WTC11 (cell line): ENCODE measurements around the gene VCAN. TPM values are rescaled to one million over a fixed set of nuclear protein-coding genes. Genes with fewer than 3 reads are reported as not detected.

Source experiments
- ATAC-seq: fragments of 200-7000 bp; cut with Tn5 transposase; 2 replicates; pipeline ENCODE4 v1.10.0; 2021; ENCODE audit warnings: mild to moderate bottlenecking, moderate library complexity
- CTCF ChIA-PET: fragments of 300-600 bp; sonication (Branson Sonifier 250); formaldehyde crosslinking; loops from one replicate; lab custom pipeline; 2021; ENCODE audit warnings: antibody characterized with exemption; lab: Charles Lee
- POLR2A ChIA-PET: fragments of 350-600 bp; sonication (Branson Sonifier 250); formaldehyde crosslinking; loops from one replicate; lab custom pipeline; 2021; ENCODE audit warnings: antibody characterized with exemption; lab: Charles Lee
- DNase-seq: peaks from one replicate; pipeline ENCODE4 v3.0.0; 2021; ENCODE audit warnings: low spot score
- H3K27ac Mint-ChIP-seq: 2 replicates; pipeline ENCODE4 v1.8.0; 2021; ENCODE audit warnings: mixed read lengths
- H3K27me3 Mint-ChIP-seq: 2 replicates; pipeline ENCODE4 v1.8.0; 2021; ENCODE audit warnings: low read depth, mild to moderate bottlenecking, moderate library complexity, mixed read lengths
- H3K36me3 Mint-ChIP-seq: 2 replicates; pipeline ENCODE4 v1.8.0; 2021; ENCODE audit warnings: mixed read lengths
- H3K4me1 Mint-ChIP-seq: 2 replicates; pipeline ENCODE4 v1.8.0; 2022; ENCODE audit warnings: mixed read lengths
- H3K4me3 Mint-ChIP-seq: 2 replicates; pipeline ENCODE4 v1.8.0; 2021; ENCODE audit warnings: mild to moderate bottlenecking, moderate library complexity, mixed read lengths
- H3K9me3 Mint-ChIP-seq: 2 replicates; pipeline ENCODE4 v1.8.0; 2021; ENCODE audit warnings: mixed read lengths
- EMX1 ChIP-seq: fragments of 250-450 bp; sonication (Bioruptor Pico); IDR thresholded peaks from 2 replicates; pipeline ENCODE4 v1.8.0; 2021; ENCODE audit warnings: mild to moderate bottlenecking
- GTF2I ChIP-seq: fragments of 250-450 bp; sonication (Bioruptor Pico); conservative IDR thresholded peaks from 2 replicates; pipeline ENCODE4 v1.4.0; 2021; ENCODE audit warnings: mild to moderate bottlenecking
- HMGA2 ChIP-seq: fragments of 250-450 bp; sonication (Bioruptor Pico); IDR thresholded peaks from 2 replicates; pipeline ENCODE4 v1.4.0; 2021; ENCODE audit warnings: mild to moderate bottlenecking, moderate library complexity
- KAT7 ChIP-seq: sonication (generic); formaldehyde crosslinking; IDR thresholded peaks from 2 replicates; pipeline ENCODE4 v1.8.1; 2023; ENCODE audit warnings: missing genetic modification reagents, mild to moderate bottlenecking, borderline replicate concordance
- NFATC4 ChIP-seq: fragments of 250-450 bp; sonication (Bioruptor Pico); IDR thresholded peaks from 2 replicates; pipeline ENCODE4 v1.9.0; 2021; ENCODE audit warnings: mild to moderate bottlenecking
- NR3C1 ChIP-seq: sonication (generic); formaldehyde crosslinking; conservative IDR thresholded peaks from 2 replicates; pipeline ENCODE4 v1.8.1; 2023; ENCODE audit warnings: low read depth, mild to moderate bottlenecking, missing genetic modification reagents
- PRRX2 ChIP-seq: fragments of 250-450 bp; sonication (Bioruptor Pico); IDR thresholded peaks from 2 replicates; pipeline ENCODE4 v1.8.0; 2021; ENCODE audit warnings: mild to moderate bottlenecking
- TP53 ChIP-seq: sonication (generic); formaldehyde crosslinking; IDR thresholded peaks from 2 replicates; pipeline ENCODE4 v1.8.1; 2023; ENCODE audit warnings: mild to moderate bottlenecking, missing genetic modification reagents
- ZNF396 ChIP-seq: fragments of 250-450 bp; sonication (Bioruptor Pico); IDR thresholded peaks from 2 replicates; pipeline ENCODE4 v1.8.0; 2021; ENCODE audit warnings: mild to moderate bottlenecking, moderate library complexity, borderline replicate concordance
- total RNA-seq: library from RNA; stranded (reverse); gene quantifications from 3 replicates; pipeline ENCODE4 v1.2.3, GENCODE V29; 2021
- TF ChIP-seq, protein P1 (sequence below): fragments of 250-450 bp; sonication (Bioruptor Pico); IDR thresholded peaks from 2 replicates; pipeline ENCODE4 v1.9.0; 2021; ENCODE audit warnings: mild to moderate bottlenecking, borderline replicate concordance
- TF ChIP-seq, protein P2 (sequence below): sonication (generic); formaldehyde crosslinking; IDR thresholded peaks from 2 replicates; pipeline ENCODE4 v1.8.1; 2023; ENCODE audit warnings: mild to moderate bottlenecking, missing genetic modification reagents
- TF ChIP-seq, protein P3 (sequence below): sonication (generic); formaldehyde crosslinking; IDR thresholded peaks from 2 replicates; pipeline ENCODE4 v1.8.0; 2023; ENCODE audit warnings: missing genetic modification reagents, mild to moderate bottlenecking, borderline replicate concordance
- TF ChIP-seq, protein P4 (sequence below): sonication (generic); formaldehyde crosslinking; IDR thresholded peaks from 2 replicates; pipeline ENCODE4 v1.8.0; 2022; ENCODE audit warnings: mild to moderate bottlenecking, missing genetic modification reagents
- TF ChIP-seq, protein P5 (sequence below): sonication (generic); formaldehyde crosslinking; IDR thresholded peaks from 2 replicates; pipeline ENCODE4 v1.8.1; 2022; ENCODE audit warnings: mild to moderate bottlenecking, moderate library complexity, missing genetic modification reagents
- TF ChIP-seq, protein P6 (sequence below): fragments of 250-450 bp; sonication (Bioruptor Pico); IDR thresholded peaks from 2 replicates; pipeline ENCODE4 v1.8.0; 2021; ENCODE audit warnings: mild to moderate bottlenecking
- TF ChIP-seq, protein P7 (sequence below): sonication (generic); formaldehyde crosslinking; IDR thresholded peaks from 2 replicates; pipeline ENCODE4 v1.8.1; 2023; ENCODE audit warnings: mild to moderate bottlenecking, missing genetic modification reagents
- TF ChIP-seq, protein P8 (sequence below): sonication (generic); formaldehyde crosslinking; IDR thresholded peaks from 2 replicates; pipeline ENCODE4 v1.8.0; 2022; ENCODE audit warnings: mild to moderate bottlenecking, missing genetic modification reagents

Gene VCAN
- total RNA-seq, 1 experiment from 2014 or later = 276 TPM

DNA sequence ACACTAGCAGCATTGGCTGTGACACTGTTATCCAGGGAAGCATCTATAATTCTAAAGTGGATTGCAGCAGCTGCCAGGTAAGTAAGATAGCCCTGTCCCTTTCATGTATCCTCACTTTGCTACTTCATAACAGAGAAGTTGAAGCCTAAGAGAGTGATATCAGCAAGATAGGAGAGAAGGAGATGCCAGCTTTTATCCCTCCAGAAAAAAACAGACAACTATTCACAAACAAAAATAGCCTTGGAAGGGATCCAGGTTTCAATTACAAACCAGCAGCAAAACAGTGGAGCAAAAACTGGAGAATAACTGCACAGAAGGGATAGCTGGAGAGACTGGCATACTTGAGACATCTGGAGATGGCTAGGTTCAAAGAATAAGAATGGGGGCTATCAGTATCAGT, 19.6 kb upstream of the VCAN start (continued):
- TF ChIP-seq, protein P1, sequence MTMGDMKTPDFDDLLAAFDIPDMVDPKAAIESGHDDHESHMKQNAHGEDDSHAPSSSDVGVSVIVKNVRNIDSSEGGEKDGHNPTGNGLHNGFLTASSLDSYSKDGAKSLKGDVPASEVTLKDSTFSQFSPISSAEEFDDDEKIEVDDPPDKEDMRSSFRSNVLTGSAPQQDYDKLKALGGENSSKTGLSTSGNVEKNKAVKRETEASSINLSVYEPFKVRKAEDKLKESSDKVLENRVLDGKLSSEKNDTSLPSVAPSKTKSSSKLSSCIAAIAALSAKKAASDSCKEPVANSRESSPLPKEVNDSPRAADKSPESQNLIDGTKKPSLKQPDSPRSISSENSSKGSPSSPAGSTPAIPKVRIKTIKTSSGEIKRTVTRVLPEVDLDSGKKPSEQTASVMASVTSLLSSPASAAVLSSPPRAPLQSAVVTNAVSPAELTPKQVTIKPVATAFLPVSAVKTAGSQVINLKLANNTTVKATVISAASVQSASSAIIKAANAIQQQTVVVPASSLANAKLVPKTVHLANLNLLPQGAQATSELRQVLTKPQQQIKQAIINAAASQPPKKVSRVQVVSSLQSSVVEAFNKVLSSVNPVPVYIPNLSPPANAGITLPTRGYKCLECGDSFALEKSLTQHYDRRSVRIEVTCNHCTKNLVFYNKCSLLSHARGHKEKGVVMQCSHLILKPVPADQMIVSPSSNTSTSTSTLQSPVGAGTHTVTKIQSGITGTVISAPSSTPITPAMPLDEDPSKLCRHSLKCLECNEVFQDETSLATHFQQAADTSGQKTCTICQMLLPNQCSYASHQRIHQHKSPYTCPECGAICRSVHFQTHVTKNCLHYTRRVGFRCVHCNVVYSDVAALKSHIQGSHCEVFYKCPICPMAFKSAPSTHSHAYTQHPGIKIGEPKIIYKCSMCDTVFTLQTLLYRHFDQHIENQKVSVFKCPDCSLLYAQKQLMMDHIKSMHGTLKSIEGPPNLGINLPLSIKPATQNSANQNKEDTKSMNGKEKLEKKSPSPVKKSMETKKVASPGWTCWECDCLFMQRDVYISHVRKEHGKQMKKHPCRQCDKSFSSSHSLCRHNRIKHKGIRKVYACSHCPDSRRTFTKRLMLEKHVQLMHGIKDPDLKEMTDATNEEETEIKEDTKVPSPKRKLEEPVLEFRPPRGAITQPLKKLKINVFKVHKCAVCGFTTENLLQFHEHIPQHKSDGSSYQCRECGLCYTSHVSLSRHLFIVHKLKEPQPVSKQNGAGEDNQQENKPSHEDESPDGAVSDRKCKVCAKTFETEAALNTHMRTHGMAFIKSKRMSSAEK (CRISPR knock-in tag) = no peak
- no peak for TF ChIP-seq HMGA2 (CRISPR knock-in tag)
- no peak for TF ChIP-seq GTF2I (CRISPR knock-in tag)
- no peak for TF ChIP-seq KAT7 (CRISPR knock-in tag)
- TF ChIP-seq NR3C1 = no peak
- TF ChIP-seq, protein P2, sequence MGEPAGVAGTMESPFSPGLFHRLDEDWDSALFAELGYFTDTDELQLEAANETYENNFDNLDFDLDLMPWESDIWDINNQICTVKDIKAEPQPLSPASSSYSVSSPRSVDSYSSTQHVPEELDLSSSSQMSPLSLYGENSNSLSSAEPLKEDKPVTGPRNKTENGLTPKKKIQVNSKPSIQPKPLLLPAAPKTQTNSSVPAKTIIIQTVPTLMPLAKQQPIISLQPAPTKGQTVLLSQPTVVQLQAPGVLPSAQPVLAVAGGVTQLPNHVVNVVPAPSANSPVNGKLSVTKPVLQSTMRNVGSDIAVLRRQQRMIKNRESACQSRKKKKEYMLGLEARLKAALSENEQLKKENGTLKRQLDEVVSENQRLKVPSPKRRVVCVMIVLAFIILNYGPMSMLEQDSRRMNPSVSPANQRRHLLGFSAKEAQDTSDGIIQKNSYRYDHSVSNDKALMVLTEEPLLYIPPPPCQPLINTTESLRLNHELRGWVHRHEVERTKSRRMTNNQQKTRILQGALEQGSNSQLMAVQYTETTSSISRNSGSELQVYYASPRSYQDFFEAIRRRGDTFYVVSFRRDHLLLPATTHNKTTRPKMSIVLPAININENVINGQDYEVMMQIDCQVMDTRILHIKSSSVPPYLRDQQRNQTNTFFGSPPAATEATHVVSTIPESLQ (CRISPR knock-in tag) = no peak

DNA sequence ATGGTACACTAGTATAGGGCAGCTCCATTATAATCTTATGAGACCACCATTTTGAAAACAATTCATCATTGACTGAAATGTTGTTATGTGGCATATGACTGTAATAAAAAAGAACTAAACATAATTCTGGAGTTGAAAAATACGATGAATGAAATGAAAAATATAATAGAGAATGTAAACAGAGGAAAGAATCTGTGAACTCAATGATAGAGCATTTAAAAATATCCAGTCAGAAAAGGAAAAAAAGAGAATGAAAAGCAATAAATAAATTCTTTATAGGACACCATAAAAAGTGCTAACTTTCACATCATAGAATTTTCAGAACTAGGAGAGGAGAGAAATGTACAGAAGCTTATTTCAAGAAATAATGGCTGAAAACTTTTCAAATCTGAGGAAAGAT, 17.6 kb upstream of the VCAN start:
- no peak for TF ChIP-seq EMX1
- Mint-ChIP-seq H3K36me3 (peaks cover 23% of the 10 kb centered on the region), H3K9me3 (peaks cover 42% of the 10 kb centered on the region), H3K27me3 (no peaks in the 10 kb centered on the region), H3K4me1 (peaks cover 22% of the 10 kb centered on the region), H3K27ac (no peak overlapping the region), H3K4me3 (no peak overlapping the region)
- ChIA-PET CTCF (no interaction called here), POLR2A (interaction anchor here (1.0 kb wide), 1 partner anchor 1176 kb away, joined by 5 read pairs; the partner anchor contains the start of gene RPS23)
- ATAC-seq = no peak
- DNase-seq = no peak

DNA sequence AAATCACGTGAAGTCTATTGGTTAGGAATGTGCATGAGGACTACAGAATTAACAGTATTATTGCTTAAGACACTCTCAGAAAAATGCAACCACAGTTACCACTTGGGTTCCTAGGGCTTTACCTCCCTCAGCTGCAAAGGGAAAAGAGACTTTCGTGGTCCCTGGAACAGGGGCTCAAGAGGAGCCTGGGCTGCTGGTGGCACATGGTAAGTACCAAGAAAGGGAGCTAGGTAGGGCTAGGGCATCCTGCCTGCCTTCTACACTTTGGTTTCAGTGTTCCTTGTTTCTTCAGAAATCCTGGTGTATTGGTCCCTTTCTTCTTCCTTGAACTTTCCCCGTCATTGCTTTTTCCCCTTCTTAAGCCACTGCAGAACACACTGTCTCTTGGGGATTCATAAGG, 7.3 kb upstream of the VCAN start:
- ATAC-seq = peak; percentile 55
- Mint-ChIP-seq H3K9me3 (0 out of 2 replicates have a peak, but pooled peaks cover 3% of the 10 kb centered on the region), H3K27ac (peak overlapping the region; percentile 10; the same call in 1 of the 2 replicates), H3K27me3 (no peaks in the 10 kb centered on the region), H3K4me3 (peak overlapping the region; percentile 46), H3K4me1 (peaks cover 55% of the 10 kb centered on the region), H3K36me3 (peaks cover 9% of the 10 kb centered on the region)
- POLR2A ChIA-PET = interaction anchor here (0.6 to 0.7 kb wide), 2 partner anchors 9 to 11 kb away, joined by 3 to 4 read pairs; no protein-coding TSS in a partner anchor
- CTCF ChIA-PET = interaction anchor here (0.7 to 2.1 kb wide), 2 partner anchors 9 to 34 kb away, joined by 4 to 9 read pairs; no protein-coding TSS in a partner anchor
- DNase-seq = no peak
- TF ChIP-seq, protein P3, sequence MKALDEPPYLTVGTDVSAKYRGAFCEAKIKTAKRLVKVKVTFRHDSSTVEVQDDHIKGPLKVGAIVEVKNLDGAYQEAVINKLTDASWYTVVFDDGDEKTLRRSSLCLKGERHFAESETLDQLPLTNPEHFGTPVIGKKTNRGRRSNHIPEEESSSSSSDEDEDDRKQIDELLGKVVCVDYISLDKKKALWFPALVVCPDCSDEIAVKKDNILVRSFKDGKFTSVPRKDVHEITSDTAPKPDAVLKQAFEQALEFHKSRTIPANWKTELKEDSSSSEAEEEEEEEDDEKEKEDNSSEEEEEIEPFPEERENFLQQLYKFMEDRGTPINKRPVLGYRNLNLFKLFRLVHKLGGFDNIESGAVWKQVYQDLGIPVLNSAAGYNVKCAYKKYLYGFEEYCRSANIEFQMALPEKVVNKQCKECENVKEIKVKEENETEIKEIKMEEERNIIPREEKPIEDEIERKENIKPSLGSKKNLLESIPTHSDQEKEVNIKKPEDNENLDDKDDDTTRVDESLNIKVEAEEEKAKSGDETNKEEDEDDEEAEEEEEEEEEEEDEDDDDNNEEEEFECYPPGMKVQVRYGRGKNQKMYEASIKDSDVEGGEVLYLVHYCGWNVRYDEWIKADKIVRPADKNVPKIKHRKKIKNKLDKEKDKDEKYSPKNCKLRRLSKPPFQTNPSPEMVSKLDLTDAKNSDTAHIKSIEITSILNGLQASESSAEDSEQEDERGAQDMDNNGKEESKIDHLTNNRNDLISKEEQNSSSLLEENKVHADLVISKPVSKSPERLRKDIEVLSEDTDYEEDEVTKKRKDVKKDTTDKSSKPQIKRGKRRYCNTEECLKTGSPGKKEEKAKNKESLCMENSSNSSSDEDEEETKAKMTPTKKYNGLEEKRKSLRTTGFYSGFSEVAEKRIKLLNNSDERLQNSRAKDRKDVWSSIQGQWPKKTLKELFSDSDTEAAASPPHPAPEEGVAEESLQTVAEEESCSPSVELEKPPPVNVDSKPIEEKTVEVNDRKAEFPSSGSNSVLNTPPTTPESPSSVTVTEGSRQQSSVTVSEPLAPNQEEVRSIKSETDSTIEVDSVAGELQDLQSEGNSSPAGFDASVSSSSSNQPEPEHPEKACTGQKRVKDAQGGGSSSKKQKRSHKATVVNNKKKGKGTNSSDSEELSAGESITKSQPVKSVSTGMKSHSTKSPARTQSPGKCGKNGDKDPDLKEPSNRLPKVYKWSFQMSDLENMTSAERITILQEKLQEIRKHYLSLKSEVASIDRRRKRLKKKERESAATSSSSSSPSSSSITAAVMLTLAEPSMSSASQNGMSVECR (CRISPR knock-in tag) = no peak
- TF ChIP-seq, protein P4, sequence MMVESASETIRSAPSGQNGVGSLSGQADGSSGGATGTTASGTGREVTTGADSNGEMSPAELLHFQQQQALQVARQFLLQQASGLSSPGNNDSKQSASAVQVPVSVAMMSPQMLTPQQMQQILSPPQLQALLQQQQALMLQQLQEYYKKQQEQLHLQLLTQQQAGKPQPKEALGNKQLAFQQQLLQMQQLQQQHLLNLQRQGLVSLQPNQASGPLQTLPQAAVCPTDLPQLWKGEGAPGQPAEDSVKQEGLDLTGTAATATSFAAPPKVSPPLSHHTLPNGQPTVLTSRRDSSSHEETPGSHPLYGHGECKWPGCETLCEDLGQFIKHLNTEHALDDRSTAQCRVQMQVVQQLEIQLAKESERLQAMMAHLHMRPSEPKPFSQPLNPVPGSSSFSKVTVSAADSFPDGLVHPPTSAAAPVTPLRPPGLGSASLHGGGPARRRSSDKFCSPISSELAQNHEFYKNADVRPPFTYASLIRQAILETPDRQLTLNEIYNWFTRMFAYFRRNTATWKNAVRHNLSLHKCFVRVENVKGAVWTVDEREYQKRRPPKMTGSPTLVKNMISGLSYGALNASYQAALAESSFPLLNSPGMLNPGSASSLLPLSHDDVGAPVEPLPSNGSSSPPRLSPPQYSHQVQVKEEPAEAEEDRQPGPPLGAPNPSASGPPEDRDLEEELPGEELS (CRISPR knock-in tag) = no peak
- TF ChIP-seq, protein P5, sequence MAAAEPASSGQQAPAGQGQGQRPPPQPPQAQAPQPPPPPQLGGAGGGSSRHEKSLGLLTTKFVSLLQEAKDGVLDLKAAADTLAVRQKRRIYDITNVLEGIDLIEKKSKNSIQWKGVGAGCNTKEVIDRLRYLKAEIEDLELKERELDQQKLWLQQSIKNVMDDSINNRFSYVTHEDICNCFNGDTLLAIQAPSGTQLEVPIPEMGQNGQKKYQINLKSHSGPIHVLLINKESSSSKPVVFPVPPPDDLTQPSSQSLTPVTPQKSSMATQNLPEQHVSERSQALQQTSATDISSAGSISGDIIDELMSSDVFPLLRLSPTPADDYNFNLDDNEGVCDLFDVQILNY (CRISPR knock-in tag) = no peak
- TF ChIP-seq PRRX2 (CRISPR knock-in tag) (no peak), NFATC4 (no peak), ZNF396 (CRISPR knock-in tag) (no peak), TP53 (CRISPR knock-in tag) (no peak)
- TF ChIP-seq, protein P6, sequence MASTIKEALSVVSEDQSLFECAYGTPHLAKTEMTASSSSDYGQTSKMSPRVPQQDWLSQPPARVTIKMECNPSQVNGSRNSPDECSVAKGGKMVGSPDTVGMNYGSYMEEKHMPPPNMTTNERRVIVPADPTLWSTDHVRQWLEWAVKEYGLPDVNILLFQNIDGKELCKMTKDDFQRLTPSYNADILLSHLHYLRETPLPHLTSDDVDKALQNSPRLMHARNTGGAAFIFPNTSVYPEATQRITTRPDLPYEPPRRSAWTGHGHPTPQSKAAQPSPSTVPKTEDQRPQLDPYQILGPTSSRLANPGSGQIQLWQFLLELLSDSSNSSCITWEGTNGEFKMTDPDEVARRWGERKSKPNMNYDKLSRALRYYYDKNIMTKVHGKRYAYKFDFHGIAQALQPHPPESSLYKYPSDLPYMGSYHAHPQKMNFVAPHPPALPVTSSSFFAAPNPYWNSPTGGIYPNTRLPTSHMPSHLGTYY (CRISPR knock-in tag) = no peak
- TF ChIP-seq, protein P7, sequence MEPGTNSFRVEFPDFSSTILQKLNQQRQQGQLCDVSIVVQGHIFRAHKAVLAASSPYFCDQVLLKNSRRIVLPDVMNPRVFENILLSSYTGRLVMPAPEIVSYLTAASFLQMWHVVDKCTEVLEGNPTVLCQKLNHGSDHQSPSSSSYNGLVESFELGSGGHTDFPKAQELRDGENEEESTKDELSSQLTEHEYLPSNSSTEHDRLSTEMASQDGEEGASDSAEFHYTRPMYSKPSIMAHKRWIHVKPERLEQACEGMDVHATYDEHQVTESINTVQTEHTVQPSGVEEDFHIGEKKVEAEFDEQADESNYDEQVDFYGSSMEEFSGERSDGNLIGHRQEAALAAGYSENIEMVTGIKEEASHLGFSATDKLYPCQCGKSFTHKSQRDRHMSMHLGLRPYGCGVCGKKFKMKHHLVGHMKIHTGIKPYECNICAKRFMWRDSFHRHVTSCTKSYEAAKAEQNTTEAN (CRISPR knock-in tag) = no peak
- TF ChIP-seq, protein P8, sequence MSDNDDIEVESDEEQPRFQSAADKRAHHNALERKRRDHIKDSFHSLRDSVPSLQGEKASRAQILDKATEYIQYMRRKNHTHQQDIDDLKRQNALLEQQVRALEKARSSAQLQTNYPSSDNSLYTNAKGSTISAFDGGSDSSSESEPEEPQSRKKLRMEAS (CRISPR knock-in tag) = no peak
